Tibial artery (tissue), 4 donors: ENCODE results near the gene MKNK2.

Source experiments
- DNase-seq, 2 donors: peaks; one replicate each; pipeline ENCODE4 v3.0.0-alpha.2; 2019
- H3K27ac ChIP-seq, 2 donors: fragments of 200-600 bp; sonication (generic) in 1 of 2; 1 replicate in 1 of 2; 2 replicates in 1 of 2; pipeline ENCODE4 v1.5.1; 2018 to 2019; ENCODE audit warnings: mild to moderate bottlenecking in 1 of 2
- H3K27me3 ChIP-seq, 2 donors: fragments of 200-600 bp; sonication (generic) in 1 of 2; one replicate each; pipeline versions ENCODE4 v1.5.1 to v1.6.0; 2016 to 2019
- H3K36me3 ChIP-seq, 3 donors: fragments of 200-600 bp; sonication (generic) in 2 of 3; one replicate each; pipeline ENCODE4 v1.5.1; 2016 to 2019; ENCODE audit warnings: mild to moderate bottlenecking in 2 of 3
- H3K4me1 ChIP-seq, 4 donors: fragments of 200-600 bp; sonication (generic) in 2 of 4; 1 replicate in 3 of 4; 2 replicates in 1 of 4; pipeline ENCODE4 v1.5.1; 2016 to 2019
- H3K4me3 ChIP-seq, 2 donors: fragments of 200-600 bp; sonication (generic) in 1 of 2; 1 replicate in 1 of 2; 2 replicates in 1 of 2; pipeline ENCODE4 v1.5.1; 2018 to 2019; ENCODE audit warnings: mild to moderate bottlenecking in 2 of 2
- H3K9me3 ChIP-seq, 3 donors: fragments of 200-600 bp; sonication (generic) in 1 of 3; one replicate each; pipeline ENCODE4 v1.5.1; 2016 to 2019
- intact Hi-C: fragments of 100-400 bp; cut with DNase I; formaldehyde crosslinking; loops from one replicate; pipeline ENCODE4 v1.15.0; 2023; ENCODE audit warnings: low total_unique reads
- TF ChIP-seq, protein P1 (sequence below), 2 experiments: fragments of 200-600 bp in 1 of 2; fragments of 450-650 bp in 1 of 2; IDR thresholded peaks; one replicate each; pipeline ENCODE4 v1.5.1; 2017 to 2019; ENCODE audit warnings: antibody characterized with exemption in 2 of 2, mild to moderate bottlenecking in 1 of 2, moderate library complexity in 1 of 2

Gene MKNK2

DNA sequence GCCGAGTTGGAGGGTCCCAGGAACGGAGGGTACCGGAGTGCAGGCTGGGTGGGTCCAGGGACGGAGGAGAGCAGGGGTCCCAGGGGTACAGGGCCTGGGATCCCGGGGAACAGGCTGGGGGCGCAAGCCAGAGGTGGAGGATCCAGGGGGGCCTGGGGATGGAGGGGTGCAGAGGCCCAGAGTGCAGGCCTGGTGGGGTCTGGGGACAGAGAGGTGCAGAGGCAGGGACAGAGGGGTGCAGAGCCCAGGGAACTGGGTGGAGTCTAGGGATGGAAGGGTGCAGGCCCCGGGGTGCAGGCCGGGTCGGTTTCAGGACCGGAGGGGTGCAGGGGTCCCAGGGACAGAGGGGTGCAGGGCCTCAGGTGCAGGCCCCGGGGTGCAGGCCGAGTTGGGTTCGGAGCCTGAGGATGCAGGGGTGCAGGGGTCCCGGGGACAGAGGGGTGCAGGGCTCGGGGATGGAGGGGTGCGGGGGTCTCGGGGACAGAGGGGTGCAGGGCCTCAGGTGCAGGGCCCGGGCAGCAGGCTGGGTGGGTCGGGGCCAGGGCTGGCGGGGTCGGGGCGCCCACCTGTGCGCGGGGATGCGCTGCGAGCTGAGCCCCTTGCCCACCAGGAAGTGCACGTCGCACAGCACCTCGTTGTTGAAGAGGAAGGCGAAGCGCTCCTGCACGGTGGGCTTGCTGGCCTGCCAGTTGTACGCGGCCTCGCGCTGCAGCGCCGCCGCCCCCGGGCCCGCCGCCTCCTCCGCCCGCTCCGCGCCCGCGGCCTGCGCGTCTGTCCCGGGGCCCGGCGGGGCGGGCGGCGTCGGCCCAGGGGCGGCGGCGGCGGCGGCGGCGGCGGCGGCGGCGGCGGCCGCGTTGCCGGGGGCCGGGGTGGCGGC is 36.1 kb downstream of the MKNK2 start:
- intact Hi-C loops, result no loop called here
- DNase-seq, result peak in 1 of 2 donors; percentile 79
- Histone ChIP-seq H3K4me3 (peak overlapping the region; percentile 71 to 81), H3K36me3 (peaks cover 0 to 21% (median 0%) of the 10 kb centered on the region in 3 donors), H3K27ac (peak overlapping the region; percentile 77 to 84), H3K4me1 (peaks cover 4 to 29% (median 23%) of the 10 kb centered on the region in 4 donors), H3K9me3 (no peaks in the 10 kb centered on the region), H3K27me3 (no peaks in the 10 kb centered on the region)
- TF ChIP-seq, protein P1, sequence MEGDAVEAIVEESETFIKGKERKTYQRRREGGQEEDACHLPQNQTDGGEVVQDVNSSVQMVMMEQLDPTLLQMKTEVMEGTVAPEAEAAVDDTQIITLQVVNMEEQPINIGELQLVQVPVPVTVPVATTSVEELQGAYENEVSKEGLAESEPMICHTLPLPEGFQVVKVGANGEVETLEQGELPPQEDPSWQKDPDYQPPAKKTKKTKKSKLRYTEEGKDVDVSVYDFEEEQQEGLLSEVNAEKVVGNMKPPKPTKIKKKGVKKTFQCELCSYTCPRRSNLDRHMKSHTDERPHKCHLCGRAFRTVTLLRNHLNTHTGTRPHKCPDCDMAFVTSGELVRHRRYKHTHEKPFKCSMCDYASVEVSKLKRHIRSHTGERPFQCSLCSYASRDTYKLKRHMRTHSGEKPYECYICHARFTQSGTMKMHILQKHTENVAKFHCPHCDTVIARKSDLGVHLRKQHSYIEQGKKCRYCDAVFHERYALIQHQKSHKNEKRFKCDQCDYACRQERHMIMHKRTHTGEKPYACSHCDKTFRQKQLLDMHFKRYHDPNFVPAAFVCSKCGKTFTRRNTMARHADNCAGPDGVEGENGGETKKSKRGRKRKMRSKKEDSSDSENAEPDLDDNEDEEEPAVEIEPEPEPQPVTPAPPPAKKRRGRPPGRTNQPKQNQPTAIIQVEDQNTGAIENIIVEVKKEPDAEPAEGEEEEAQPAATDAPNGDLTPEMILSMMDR (IDR thresholded peaks at IDR 0.05), result no peak

DNA sequence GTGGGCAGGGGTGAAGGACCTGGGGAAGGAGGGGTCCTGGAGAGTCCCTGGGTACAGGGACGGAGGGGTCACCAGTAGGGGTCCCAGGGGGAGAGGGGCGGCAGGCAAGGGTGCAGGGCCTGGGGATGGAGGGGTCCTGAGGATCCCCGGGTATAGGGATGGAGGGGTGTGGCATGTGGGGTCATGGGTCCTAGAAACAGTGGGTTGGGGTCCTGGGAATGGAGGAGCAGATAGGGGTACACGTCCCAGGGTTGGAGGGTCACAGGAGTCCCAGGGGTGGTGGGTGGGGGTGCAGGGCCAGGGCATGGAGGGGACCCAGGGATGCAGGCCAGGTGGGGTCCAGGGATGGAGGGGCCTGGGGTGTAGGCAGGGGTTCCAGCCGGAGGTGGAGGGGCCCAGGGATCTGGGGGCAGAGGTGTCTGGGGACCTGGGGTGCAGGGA is 36.9 kb downstream of the MKNK2 start:
- intact Hi-C loops, result no loop called here
- H3K9me3 ChIP-seq, result no peaks in the 10 kb centered on the region
- H3K36me3 ChIP-seq, result peaks cover 0 to 22% (median 0%) of the 10 kb centered on the region in 3 donors
- peak overlapping the region; percentile 71 to 81 for H3K4me3 ChIP-seq
- peaks cover 4 to 28% (median 22%) of the 10 kb centered on the region in 4 donors for H3K4me1 ChIP-seq
- H3K27me3 ChIP-seq, result no peaks in the 10 kb centered on the region
- no peak for DNase-seq
- TF ChIP-seq, protein P1 (IDR thresholded peaks at IDR 0.05), result no peak
- peak overlapping the region; percentile 77 to 84 for H3K27ac ChIP-seq

DNA sequence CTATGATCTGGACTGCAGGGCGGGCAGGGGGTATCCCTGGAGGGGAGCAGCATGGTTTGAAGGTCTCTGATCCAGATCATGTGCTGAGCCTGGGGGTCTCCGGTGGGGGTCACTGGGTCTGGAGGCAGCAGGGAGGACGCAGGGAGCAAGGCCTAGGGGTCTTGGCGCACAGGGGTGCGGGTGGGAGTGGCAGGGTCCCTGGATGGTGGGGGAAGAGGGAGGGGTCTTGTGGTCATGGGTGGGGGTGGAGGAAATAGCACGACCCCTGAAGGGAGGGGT is 37.4 kb downstream of the MKNK2 start:
- no peak overlapping the region for H3K27ac ChIP-seq
- intact Hi-C loops, result no loop called here
- DNase-seq, result no peak

DNA sequence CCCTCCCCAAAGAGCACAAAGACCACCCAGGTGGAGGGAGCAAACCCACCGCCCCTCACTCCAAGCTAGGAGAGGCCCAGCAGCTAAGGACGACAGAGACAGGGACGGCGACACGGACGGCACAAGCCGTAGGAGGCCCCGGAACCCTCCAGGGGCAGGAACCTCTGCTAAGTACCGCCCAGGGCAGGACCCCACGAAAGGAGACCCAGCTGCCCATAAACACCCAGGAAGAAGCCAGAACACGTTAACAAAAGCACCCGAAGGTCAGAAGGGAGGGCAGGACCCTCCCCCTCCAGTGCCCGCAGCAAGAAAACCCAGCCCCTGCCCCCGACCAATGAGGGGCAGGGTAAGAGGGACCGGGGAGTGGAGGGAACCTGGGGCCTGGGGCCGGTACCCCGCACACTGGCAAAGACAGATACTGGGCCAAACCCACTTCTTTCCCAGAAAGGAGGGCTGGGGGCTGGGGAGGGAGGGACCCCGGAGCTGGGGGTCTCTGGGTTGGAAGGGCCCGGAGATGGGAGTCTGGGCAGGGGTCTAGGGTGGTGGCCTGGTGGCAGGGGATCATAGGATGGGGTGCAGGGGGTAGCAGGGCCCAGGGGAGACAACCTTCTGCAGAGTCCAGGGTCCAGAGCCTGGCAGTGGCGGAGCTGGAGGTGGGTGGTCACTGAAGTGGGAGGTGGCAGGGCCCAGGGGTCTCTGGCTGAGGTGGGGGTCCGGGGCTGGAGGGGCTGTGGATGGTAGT is 37.9 kb downstream of the MKNK2 start:
- Histone ChIP-seq H3K9me3 (no peaks in the 10 kb centered on the region), H3K4me1 (peaks cover 4 to 28% (median 22%) of the 10 kb centered on the region in 4 donors), H3K27me3 (no peaks in the 10 kb centered on the region), H3K27ac (no peak overlapping the region), H3K36me3 (peaks cover 0 to 22% (median 0%) of the 10 kb centered on the region in 3 donors), H3K4me3 (no peak overlapping the region)
- intact Hi-C loops, result no loop called here
- no peak for DNase-seq
- TF ChIP-seq, protein P1 (IDR thresholded peaks at IDR 0.05), result no peak

More for the DNA sequence above, 37.4 kb downstream of the MKNK2 start:
- H3K4me1 ChIP-seq, result peaks cover 4 to 28% (median 22%) of the 10 kb centered on the region in 4 donors
- H3K27me3 ChIP-seq, result no peaks in the 10 kb centered on the region
- no peak overlapping the region for H3K4me3 ChIP-seq
- H3K9me3 ChIP-seq, result no peaks in the 10 kb centered on the region
- TF ChIP-seq, protein P1 (IDR thresholded peaks at IDR 0.05), result no peak
- H3K36me3 ChIP-seq, result peaks cover 0 to 22% (median 0%) of the 10 kb centered on the region in 3 donors

DNA sequence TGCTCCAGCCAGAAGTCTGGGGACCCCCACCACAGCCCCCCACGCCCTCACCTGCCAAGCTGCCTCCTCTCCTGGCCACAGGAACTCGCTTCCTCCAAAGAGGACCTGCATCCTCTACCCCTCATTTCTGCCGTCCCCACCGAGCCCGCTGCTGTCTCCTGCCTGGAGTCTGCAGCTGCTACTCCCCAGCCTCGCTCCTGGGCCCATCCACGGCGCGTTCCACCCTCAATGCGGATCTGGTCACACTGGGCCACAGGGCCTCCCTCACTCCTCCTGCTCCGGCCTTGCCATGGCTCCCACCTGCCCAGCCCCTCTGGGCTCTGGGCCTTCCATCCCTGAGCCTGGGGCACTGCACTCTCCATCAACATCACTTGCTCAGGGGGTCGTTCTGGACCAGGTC is 39.9 kb downstream of the MKNK2 start:
- DNase-seq, result no peak
- Histone ChIP-seq H3K4me1 (peaks cover 1 to 22% (median 15%) of the 10 kb centered on the region in 4 donors), H3K4me3 (no peak overlapping the region), H3K36me3 (peaks cover 0 to 22% (median 0%) of the 10 kb centered on the region in 3 donors), H3K27ac (no peak overlapping the region), H3K9me3 (no peaks in the 10 kb centered on the region), H3K27me3 (no peaks in the 10 kb centered on the region)
- intact Hi-C loops, result loop anchor here (1.0 kb wide), 1 partner anchor 64 kb away; no protein-coding TSS in a partner anchor
- TF ChIP-seq, protein P1 (IDR thresholded peaks at IDR 0.05), result no peak
